ENCODE data around the gene MCU.

- no peak for TF ChIP-seq CTCF (IDR thresholded peaks at IDR 0.05)
- TF ChIP-seq POLR2A (IDR thresholded peaks at IDR 0.05), result no peak
These were observed 111.0 kb downstream of the MCU start for GRCh38 chr10:72802763-72803505.
